H1 (cell line): ENCODE results near the gene DPH6. TPM values are rescaled to one million over a fixed set of nuclear protein-coding genes. Genes with fewer than 3 reads are reported as not detected.

ENCODE experiments used
- MAX ChIP-seq: IDR thresholded peaks from 2 replicates; pipeline ENCODE4 v1.6.1; 2012; ENCODE audit warnings: inconsistent platforms
- POLR2AphosphoS5 ChIP-seq: IDR thresholded peaks from 2 replicates; pipeline ENCODE4 v1.6.1; 2011; ENCODE audit warnings: low read depth, low read length
- RAD21 ChIP-seq, 2 experiments: IDR thresholded peaks in 1 of 2; conservative IDR thresholded peaks in 1 of 2; 2 replicates each; pipeline ENCODE4 v1.6.1; 2011; ENCODE audit warnings: low read depth in 2 of 2, low read length in 2 of 2, improper control_type of control experiment in 1 of 2, inconsistent platforms in 1 of 2, mild to moderate bottlenecking in 1 of 2, moderate library complexity in 1 of 2
- RNF2 ChIP-seq: fragments of 200-900, 300-1000 bp; sonication (generic); IDR thresholded peaks from 2 replicates; pipeline ENCODE4 v1.7.1; 2016; ENCODE audit warnings: borderline replicate concordance, low read depth, mild to moderate bottlenecking, antibody characterized with exemption, low read length; ENCODE audit not compliant: poor library complexity, severe bottlenecking; ENCODE audit errors: missing control alignments
- polyA plus RNA-seq, 7 experiments: library from polyadenylated mRNA; depleted of rRNA in 3 of 7; stranded (reverse) in 5 of 7; unstranded in 2 of 7; fragments of >200 nt in 5 of 7; fragments of 200-250 nt in 2 of 7; gene quantifications; 1 replicate in 5 of 7; 2 replicates in 1 of 7; 4 replicates in 1 of 7; pipeline versions ENCODE4 v1.2.1 to v1.2.3, GENCODE V29; 2011 to 2013; ENCODE audit warnings: missing spikeins in 2 of 7, mixed read lengths in 2 of 7
- total RNA-seq: library from RNA; stranded (reverse); fragmentation: NEBNext Ultra II Directional; extraction: Animal tissue kit (Norgen Biotek cat#: 25700); gene quantifications from 2 replicates; pipeline ENCODE4 v1.2.1, GENCODE V29; 2021

The DPH6 gene
- total and polyA plus RNA-seq, 2 of the 8 experiments (the other 6 are each of a cell fraction or from before 2014, with no cell fraction given), result 21.6 to 30.5 TPM

- TF ChIP-seq RAD21 (IDR thresholded peaks at IDR 0.05 in 1 of 2, conservative IDR thresholded peaks at IDR 0.05 in 1 of 2; ENCODE audit: low read depth in 2 of 2, low read length in 2 of 2) (no peak), MAX (no peak), RNF2 (no peak), POLR2AphosphoS5 (no peak)
- TF ChIP-seq, all 59 proteins: peak for 0
These were observed 80.2 kb downstream of the DPH6 start (continued) for GRCh38 chr15:35465783-35466182.
